Measurements from ENCODE around the gene DLG2. TPM values are rescaled to one million over a fixed set of nuclear protein-coding genes. Genes with fewer than 3 reads are reported as not detected.

The DLG2 gene
- total RNA-seq, 1 donor, result 1.3 TPM

GRCh38 chr11:83809274-83809673 is 1817.9 kb downstream of the DLG2 start:
- no peak for TF ChIP-seq CTCF (IDR thresholded peaks at IDR 0.05; ENCODE audit: insufficient read depth, low read depth, low read length)
- H3K4me3 ChIP-seq (ENCODE audit: low read depth, low read length), result no peak overlapping the region
- no peak for DNase-seq (ENCODE audit: low read depth)

- no peak for DNase-seq (ENCODE audit: low read depth)
- TF ChIP-seq CTCF (IDR thresholded peaks at IDR 0.05; ENCODE audit: insufficient read depth, low read depth, low read length), result peak; percentile 31
- no peak overlapping the region for H3K4me3 ChIP-seq (ENCODE audit: low read depth, low read length)
Measured at GRCh38 chr11:83801799-83802198, 1825.3 kb downstream of the DLG2 start.

- DNase-seq (ENCODE audit: low read depth), result no peak
- no peak for TF ChIP-seq CTCF (IDR thresholded peaks at IDR 0.05; ENCODE audit: insufficient read depth, low read depth, low read length)
- H3K4me3 ChIP-seq (ENCODE audit: low read depth, low read length), result no peak overlapping the region
Measured at GRCh38 chr11:83793310-83793709, 1833.8 kb downstream of the DLG2 start.

GRCh38 chr11:83791557-83791956 is 1835.6 kb downstream of the DLG2 start:
- H3K4me3 ChIP-seq (ENCODE audit: low read depth, low read length), result no peak overlapping the region
- TF ChIP-seq CTCF (IDR thresholded peaks at IDR 0.05; ENCODE audit: insufficient read depth, low read depth, low read length), result no peak
- no peak for DNase-seq (ENCODE audit: low read depth)

- H3K4me3 ChIP-seq (ENCODE audit: low read depth, low read length), result no peak overlapping the region
Measured at GRCh38 chr11:83785942-83786341, 1841.2 kb downstream of the DLG2 start.

GRCh38 chr11:83784419-83784818 is 1842.7 kb downstream of the DLG2 start:
- DNase-seq (ENCODE audit: low read depth), result no peak
- TF ChIP-seq CTCF (IDR thresholded peaks at IDR 0.05; ENCODE audit: insufficient read depth, low read depth, low read length), result no peak

More at GRCh38 chr11:83785942-83786341, 1841.2 kb downstream of the DLG2 start:
- no peak for DNase-seq (ENCODE audit: low read depth)
- no peak for TF ChIP-seq CTCF (IDR thresholded peaks at IDR 0.05; ENCODE audit: insufficient read depth, low read depth, low read length)

GRCh38 chr11:83782329-83782728 is 1844.8 kb downstream of the DLG2 start:
- TF ChIP-seq CTCF (IDR thresholded peaks at IDR 0.05; ENCODE audit: insufficient read depth, low read depth, low read length), result no peak
- H3K4me3 ChIP-seq (ENCODE audit: low read depth, low read length), result no peak overlapping the region
- DNase-seq (ENCODE audit: low read depth), result no peak

More at GRCh38 chr11:83784419-83784818, 1842.7 kb downstream of the DLG2 start:
- H3K4me3 ChIP-seq (ENCODE audit: low read depth, low read length), result no peak overlapping the region
